ENCODE results near the gene SINHCAF.

GRCh38 chr12:31324116-31324844 lies 1.7 kb downstream of the SINHCAF start:
- TF ChIP-seq, protein P1, sequence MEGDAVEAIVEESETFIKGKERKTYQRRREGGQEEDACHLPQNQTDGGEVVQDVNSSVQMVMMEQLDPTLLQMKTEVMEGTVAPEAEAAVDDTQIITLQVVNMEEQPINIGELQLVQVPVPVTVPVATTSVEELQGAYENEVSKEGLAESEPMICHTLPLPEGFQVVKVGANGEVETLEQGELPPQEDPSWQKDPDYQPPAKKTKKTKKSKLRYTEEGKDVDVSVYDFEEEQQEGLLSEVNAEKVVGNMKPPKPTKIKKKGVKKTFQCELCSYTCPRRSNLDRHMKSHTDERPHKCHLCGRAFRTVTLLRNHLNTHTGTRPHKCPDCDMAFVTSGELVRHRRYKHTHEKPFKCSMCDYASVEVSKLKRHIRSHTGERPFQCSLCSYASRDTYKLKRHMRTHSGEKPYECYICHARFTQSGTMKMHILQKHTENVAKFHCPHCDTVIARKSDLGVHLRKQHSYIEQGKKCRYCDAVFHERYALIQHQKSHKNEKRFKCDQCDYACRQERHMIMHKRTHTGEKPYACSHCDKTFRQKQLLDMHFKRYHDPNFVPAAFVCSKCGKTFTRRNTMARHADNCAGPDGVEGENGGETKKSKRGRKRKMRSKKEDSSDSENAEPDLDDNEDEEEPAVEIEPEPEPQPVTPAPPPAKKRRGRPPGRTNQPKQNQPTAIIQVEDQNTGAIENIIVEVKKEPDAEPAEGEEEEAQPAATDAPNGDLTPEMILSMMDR (IDR thresholded peaks at IDR 0.05 in 4 of 5, conservative IDR thresholded peaks at IDR 0.05 in 1 of 5) = peak in 1 of 5 experiments; percentile 9
- peak; percentile 19 to 52 for TF ChIP-seq POLR2A (IDR thresholded peaks at IDR 0.05)

Measured in gastrocnemius medialis (tissue), 4 donors.